Right lobe of liver (tissue), 6 donors: Measurements from ENCODE around the gene DAGLA. TPM values are rescaled to one million over a fixed set of nuclear protein-coding genes. Genes with fewer than 3 reads are reported as not detected.

Experiments used
- ATAC-seq, 4 donors: fragments of 200-7000 bp; cut with Tn5 transposase; one replicate each; pipeline ENCODE4 v1.9.1; 2020; ENCODE audit warnings: mild to moderate bottlenecking in 4 of 4, moderate library complexity in 4 of 4
- DNase-seq, 3 donors: peaks; one replicate each; pipeline ENCODE4 v3.0.0-alpha.2; 2020
- H3K27ac ChIP-seq, 3 donors: fragments of 200-600 bp; one replicate each; pipeline ENCODE4 v1.8.0; 2022
- H3K27me3 ChIP-seq, 2 donors: fragments of 200-600 bp; one replicate each; pipeline ENCODE4 v1.8.0; 2022
- H3K36me3 ChIP-seq, 4 donors: fragments of 200-600 bp; sonication (generic) in 1 of 4; one replicate each; pipeline versions ENCODE4 v1.5.1 to v1.8.0; 2017 to 2022; ENCODE audit warnings: control low read depth in 1 of 4
- H3K4me1 ChIP-seq, 4 donors: fragments of 200-600 bp; sonication (generic) in 1 of 4; one replicate each; pipeline versions ENCODE4 v1.5.1 to v1.8.0; 2017 to 2022; ENCODE audit warnings: control low read depth in 1 of 4
- H3K4me3 ChIP-seq, 3 donors: fragments of 200-600 bp; one replicate each; pipeline ENCODE4 v1.8.0; 2022
- H3K9me3 ChIP-seq, 4 donors: fragments of 200-600 bp; sonication (generic) in 1 of 4; one replicate each; pipeline versions ENCODE4 v1.5.1 to v1.8.0; 2017 to 2022; ENCODE audit warnings: control low read depth in 1 of 4
- POLR2A ChIP-seq: fragments of 450-650 bp; IDR thresholded peaks from one replicate; pipeline ENCODE4 v1.6.1; 2017; ENCODE audit warnings: antibody characterized with exemption, mild to moderate bottlenecking
- WGBS: methylation state at CpG from one replicate; pipeline ENCODE4 v1.1.6; 2018; ENCODE audit warnings: low coverage, low lambda C conversion rate; ENCODE audit not compliant: insufficient coverage; ENCODE audit errors: missing lambda C conversion rate; 5-methylcytosine and 5-hydroxymethylcytosine counted together
- intact Hi-C, 2 donors: fragments of 100-400 bp; cut with DNase I; formaldehyde crosslinking; loops; one replicate each; pipeline versions ENCODE4 v1.11.2 to v1.14.1; 2022
- total RNA-seq, 6 experiments: library from RNA; depleted of rRNA in 2 of 6; stranded (reverse); fragments of >200 nt in 2 of 6; fragmentation: NEBNext Ultra II Directional in 3 of 6; extraction: Animal tissue kit (Norgen Biotek cat#: 25700) in 3 of 6; gene quantifications; one replicate each; pipeline versions ENCODE4 v1.1.0 to v1.2.4, GENCODE V29; 2016 to 2023
- TF ChIP-seq, protein P1 (sequence below), 4 donors: fragments of 200-600 bp in 3 of 4; fragments of 450-650 bp in 1 of 4; IDR thresholded peaks; one replicate each; pipeline versions ENCODE4 v1.5.1 to v1.8.0; 2016 to 2022; ENCODE audit warnings: antibody characterized with exemption in 4 of 4, mild to moderate bottlenecking in 2 of 4
- donor health status: DM: no; HTN: yes; CAD: no.
- donor health status: DM: no; HTN: no; CAD: no.
- donor health status: DM: no; HTN: no; CAD: no.
- donor health status: DM: no; HTN: yes; CAD: no.
- donor health status: DM: no; HTN: yes; CAD: no.

The DAGLA gene
- total RNA-seq, 6 experiments from 2014 or later = 0.33 to 5.5 (median 0.79) TPM

DNA sequence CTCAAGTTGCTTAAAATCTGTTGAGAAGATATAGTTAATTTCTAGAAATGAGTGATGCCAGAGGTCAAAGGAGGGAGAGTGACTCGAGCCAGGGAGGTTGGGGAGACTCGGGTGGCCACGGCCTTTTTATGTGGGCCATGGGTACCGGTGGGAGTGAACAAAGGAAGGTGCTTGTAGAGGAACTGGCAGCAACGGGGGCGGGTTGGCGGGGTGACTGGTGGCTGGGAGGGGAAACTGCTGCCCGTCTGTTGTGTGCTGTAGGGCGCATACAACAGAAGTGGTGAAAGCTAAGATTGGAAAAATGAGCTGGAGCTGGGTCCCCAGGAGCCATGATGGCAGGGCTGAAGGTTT lies 5.4 kb downstream of the DAGLA start:
- Histone ChIP-seq H3K27ac (no peak overlapping the region), H3K27me3 (no peaks in the 10 kb centered on the region), H3K4me3 (no peak overlapping the region), H3K36me3 (no peaks in the 10 kb centered on the region), H3K4me1 (no peaks in the 10 kb centered on the region), H3K9me3 (no peaks in the 10 kb centered on the region)
- no peak for DNase-seq
- TF ChIP-seq, protein P1, sequence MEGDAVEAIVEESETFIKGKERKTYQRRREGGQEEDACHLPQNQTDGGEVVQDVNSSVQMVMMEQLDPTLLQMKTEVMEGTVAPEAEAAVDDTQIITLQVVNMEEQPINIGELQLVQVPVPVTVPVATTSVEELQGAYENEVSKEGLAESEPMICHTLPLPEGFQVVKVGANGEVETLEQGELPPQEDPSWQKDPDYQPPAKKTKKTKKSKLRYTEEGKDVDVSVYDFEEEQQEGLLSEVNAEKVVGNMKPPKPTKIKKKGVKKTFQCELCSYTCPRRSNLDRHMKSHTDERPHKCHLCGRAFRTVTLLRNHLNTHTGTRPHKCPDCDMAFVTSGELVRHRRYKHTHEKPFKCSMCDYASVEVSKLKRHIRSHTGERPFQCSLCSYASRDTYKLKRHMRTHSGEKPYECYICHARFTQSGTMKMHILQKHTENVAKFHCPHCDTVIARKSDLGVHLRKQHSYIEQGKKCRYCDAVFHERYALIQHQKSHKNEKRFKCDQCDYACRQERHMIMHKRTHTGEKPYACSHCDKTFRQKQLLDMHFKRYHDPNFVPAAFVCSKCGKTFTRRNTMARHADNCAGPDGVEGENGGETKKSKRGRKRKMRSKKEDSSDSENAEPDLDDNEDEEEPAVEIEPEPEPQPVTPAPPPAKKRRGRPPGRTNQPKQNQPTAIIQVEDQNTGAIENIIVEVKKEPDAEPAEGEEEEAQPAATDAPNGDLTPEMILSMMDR (IDR thresholded peaks at IDR 0.05) = no peak
- TF ChIP-seq POLR2A = no peak
- 65% methylated on average over 8 of the region's 9 CpGs for WGBS
- no peak for ATAC-seq
- intact Hi-C loops = no loop called here

DNA sequence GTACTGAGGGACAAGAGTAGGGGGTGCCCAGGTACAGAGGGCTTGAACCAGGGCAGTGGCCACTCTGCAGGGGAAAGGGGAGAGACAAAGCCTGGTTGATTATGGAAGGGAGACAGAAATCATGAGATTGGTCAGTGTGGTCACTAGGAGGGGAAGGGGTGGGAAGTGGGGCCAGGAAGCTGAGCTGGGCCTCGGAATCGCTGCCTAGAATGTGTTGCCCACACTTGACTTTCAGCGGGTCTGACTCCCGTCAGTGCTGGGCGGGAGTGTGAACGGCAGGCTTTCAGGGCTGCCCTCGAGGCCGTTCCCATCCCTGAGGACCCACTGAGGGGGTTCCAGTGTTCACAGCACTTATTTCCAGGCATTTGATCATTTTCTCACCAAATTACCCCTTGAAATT lies 5.9 kb downstream of the DAGLA start:
- Histone ChIP-seq H3K27me3 (no peaks in the 10 kb centered on the region), H3K4me1 (no peaks in the 10 kb centered on the region), H3K36me3 (no peaks in the 10 kb centered on the region), H3K27ac (no peak overlapping the region), H3K4me3 (no peak overlapping the region), H3K9me3 (no peaks in the 10 kb centered on the region)
- no peak for ATAC-seq
- intact Hi-C loops = no loop called here
- DNase-seq = no peak
- TF ChIP-seq, protein P1 (IDR thresholded peaks at IDR 0.05) = no peak
- TF ChIP-seq POLR2A = no peak
- WGBS = no CpG with 5 or more reads among the region's 8 CpGs

DNA sequence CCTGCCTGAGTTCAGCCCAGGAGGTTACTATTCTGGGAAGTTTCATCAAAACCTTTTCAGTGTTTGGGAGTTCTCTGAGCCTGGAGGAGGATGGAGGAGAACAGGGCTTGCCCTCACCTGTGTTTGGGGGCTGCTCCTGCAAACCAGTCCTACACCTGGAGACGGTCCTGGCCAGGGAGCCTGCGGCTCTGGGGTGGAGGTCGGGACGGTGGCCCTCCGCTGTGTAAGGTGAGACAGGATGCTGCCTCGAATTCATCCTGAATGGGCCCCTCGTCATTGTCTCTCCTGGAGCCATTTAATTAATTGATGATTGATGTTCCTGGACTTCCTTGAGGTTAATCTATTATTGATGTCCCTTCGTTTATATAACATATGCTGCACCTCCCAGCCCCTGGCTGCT lies 6.3 kb downstream of the DAGLA start:
- Histone ChIP-seq H3K9me3 (no peaks in the 10 kb centered on the region), H3K36me3 (no peaks in the 10 kb centered on the region), H3K27me3 (no peaks in the 10 kb centered on the region), H3K4me1 (no peaks in the 10 kb centered on the region), H3K27ac (no peak overlapping the region), H3K4me3 (no peak overlapping the region)
- ATAC-seq = no peak
- 74% methylated on average over 4 of the region's 8 CpGs for WGBS
- no peak for TF ChIP-seq POLR2A
- TF ChIP-seq, protein P1 (IDR thresholded peaks at IDR 0.05) = no peak
- intact Hi-C loops = no loop called here
- DNase-seq = no peak

DNA sequence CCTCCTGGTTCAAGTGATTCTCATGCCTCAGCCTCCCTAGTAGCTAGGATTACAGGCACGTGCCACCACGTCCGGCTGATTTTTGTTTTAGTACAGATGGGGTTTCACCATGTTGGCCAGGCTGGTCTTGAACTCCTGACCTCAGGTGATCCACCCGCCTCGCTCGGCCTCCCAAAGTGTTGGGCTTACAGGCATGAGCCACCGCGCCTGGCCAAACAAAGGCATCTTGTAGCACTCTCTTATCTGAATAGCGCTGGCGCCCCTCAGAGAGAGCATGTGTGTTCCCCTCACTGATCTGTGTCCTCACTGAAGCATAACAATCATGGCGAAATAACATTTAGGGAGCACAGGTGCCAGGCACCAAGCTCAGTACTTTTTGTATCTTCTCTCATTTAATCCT lies 7.2 kb downstream of the DAGLA start:
- no peak overlapping the region for H3K27ac ChIP-seq
- H3K4me1 ChIP-seq = no peaks in the 10 kb centered on the region
- no peak overlapping the region for H3K4me3 ChIP-seq
- no peaks in the 10 kb centered on the region for H3K36me3 ChIP-seq
- no peaks in the 10 kb centered on the region for H3K27me3 ChIP-seq
- WGBS = 94% methylated on average over 11 of the region's 11 CpGs
- no peak for ATAC-seq
- no peak for DNase-seq
- no peak for TF ChIP-seq POLR2A
- TF ChIP-seq, protein P1 (IDR thresholded peaks at IDR 0.05) = no peak
- H3K9me3 ChIP-seq = no peaks in the 10 kb centered on the region
- intact Hi-C loops = no loop called here
